ENCODE measurements around the gene CZIB. TPM values are rescaled to one million over a fixed set of nuclear protein-coding genes. Genes with fewer than 3 reads are reported as not detected.

Gene CZIB
- total RNA-seq, 1 experiment from 2014 or later = 56.7 TPM

DNA sequence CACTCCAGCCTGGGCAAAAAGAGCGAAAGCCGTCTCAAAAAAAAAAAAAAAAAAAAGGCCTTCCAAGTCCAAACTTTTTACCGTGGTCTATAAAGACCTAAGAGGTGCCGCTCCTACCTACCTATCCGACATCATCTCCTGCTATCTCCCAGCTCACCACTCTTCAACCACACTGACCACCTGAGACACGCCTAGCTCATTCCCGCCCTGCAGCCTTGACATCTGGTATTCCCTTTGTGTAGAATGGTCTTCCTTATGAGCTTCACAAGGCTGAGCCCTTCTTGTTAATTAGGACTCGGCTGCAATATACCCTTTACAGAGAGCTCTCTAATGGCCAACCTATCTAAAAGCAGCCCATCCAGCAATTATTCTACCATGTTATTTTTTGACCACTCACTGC, 17.2 kb upstream of the CZIB start:
- no peak for DNase-seq (ENCODE audit: low spot score)
- peaks cover 5% of the 10 kb centered on the region for H3K4me1 ChIP-seq (ENCODE audit: insufficient read depth, low read length, poor library complexity, severe bottlenecking)
- ChIA-PET POLR2A (ENCODE audit: low non-redundant PET) (no interaction called here), CTCF (no interaction called here)
- intact Hi-C loops (cut with micrococcal nuclease; ENCODE audit: unreplicated experiment) = no loop called here
- H3K9me3 ChIP-seq (ENCODE audit: low read depth, low read length, poor library complexity, severe bottlenecking) = no peaks in the 10 kb centered on the region
- H3K4me3 ChIP-seq (ENCODE audit: low read depth, low read length, poor library complexity, severe bottlenecking) = peak overlapping the region; percentile 95
- peaks cover 29% of the 10 kb centered on the region for H3K36me3 ChIP-seq (ENCODE audit: insufficient read depth, low read length, poor library complexity, severe bottlenecking)
- H3K27ac ChIP-seq (ENCODE audit: low read depth, low read length, poor library complexity, severe bottlenecking) = peak overlapping the region; percentile 87
- no peak for TF ChIP-seq EZH2 (IDR thresholded peaks at IDR 0.05; ENCODE audit: borderline replicate concordance, low read depth, low read length, poor library complexity, severe bottlenecking)
- TF ChIP-seq CTCF (conservative IDR thresholded peaks at IDR 0.05; ENCODE audit: low read depth, low read length) = no peak
- H3K27me3 ChIP-seq (replicated peaks; ENCODE audit: insufficient read depth, low read depth, low read length, poor library complexity) = no peaks in the 10 kb centered on the region
- BruUV-seq (replicated peaks) = no TSS peak

DNA sequence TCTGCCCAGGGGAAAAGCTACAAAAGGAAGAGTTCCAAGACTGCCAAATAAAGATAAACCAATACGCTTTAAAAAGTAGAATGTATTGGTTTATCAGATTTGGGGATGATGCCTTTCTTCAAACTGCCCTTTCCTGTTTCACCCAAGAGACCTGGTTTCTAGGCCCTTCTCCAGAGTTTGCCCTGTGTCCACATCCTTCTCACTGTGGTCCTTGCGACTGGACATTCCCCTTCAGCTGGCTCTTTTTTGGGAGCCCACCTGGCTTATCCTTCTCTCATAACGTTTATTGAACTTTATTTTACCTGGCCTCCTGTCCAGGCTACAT, 490 bp upstream of the CZIB start:
- peaks cover 10% of the 10 kb centered on the region for H3K36me3 ChIP-seq (ENCODE audit: insufficient read depth, low read length, poor library complexity, severe bottlenecking)
- H3K9me3 ChIP-seq (ENCODE audit: low read depth, low read length, poor library complexity, severe bottlenecking) = no peaks in the 10 kb centered on the region
- H3K27ac ChIP-seq (ENCODE audit: low read depth, low read length, poor library complexity, severe bottlenecking) = peak overlapping the region; percentile 93
- peaks cover 4% of the 10 kb centered on the region for H3K4me1 ChIP-seq (ENCODE audit: insufficient read depth, low read length, poor library complexity, severe bottlenecking)
- CTCF ChIA-PET = no interaction called here
- intact Hi-C loops (cut with micrococcal nuclease; ENCODE audit: unreplicated experiment) = no loop called here
- DNase-seq (ENCODE audit: low spot score) = peak; percentile 6
- peak overlapping the region; percentile 84 for H3K4me3 ChIP-seq (ENCODE audit: low read depth, low read length, poor library complexity, severe bottlenecking)
- TSS peak; percentile 97 for BruUV-seq (replicated peaks)
- H3K27me3 ChIP-seq (replicated peaks; ENCODE audit: insufficient read depth, low read depth, low read length, poor library complexity) = no peaks in the 10 kb centered on the region
- POLR2A ChIA-PET (ENCODE audit: low non-redundant PET) = no interaction called here
- TF ChIP-seq EZH2 (IDR thresholded peaks at IDR 0.05; ENCODE audit: borderline replicate concordance, low read depth, low read length, poor library complexity, severe bottlenecking) (no peak), CTCF (conservative IDR thresholded peaks at IDR 0.05; ENCODE audit: low read depth, low read length) (no peak)

DNA sequence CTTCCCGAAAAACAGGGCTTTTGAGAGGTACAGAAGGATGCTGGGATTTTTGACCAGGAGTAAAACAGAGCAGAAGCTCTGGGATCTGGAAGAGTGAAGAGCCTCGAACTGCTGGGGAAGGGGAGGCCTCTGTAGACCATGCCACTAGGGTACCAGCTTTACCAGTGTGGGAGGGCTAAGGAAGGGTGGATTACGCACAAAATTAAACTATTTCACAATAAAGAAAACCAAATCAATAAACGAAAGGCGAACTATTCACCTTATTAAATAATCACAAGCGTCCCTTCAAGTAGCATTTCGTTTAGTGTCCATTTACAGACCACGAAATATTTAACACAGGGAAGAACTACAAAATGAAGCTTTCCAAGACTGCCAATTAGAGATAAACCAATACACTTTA, 723 bp downstream of the CZIB start:
- BruUV-seq (replicated peaks) = no TSS peak
- DNase-seq (ENCODE audit: low spot score) = no peak
- peaks cover 16% of the 10 kb centered on the region for H3K36me3 ChIP-seq (ENCODE audit: insufficient read depth, low read length, poor library complexity, severe bottlenecking)
- H3K4me1 ChIP-seq (ENCODE audit: insufficient read depth, low read length, poor library complexity, severe bottlenecking) = peaks cover 4% of the 10 kb centered on the region
- no peaks in the 10 kb centered on the region for H3K27me3 ChIP-seq (replicated peaks; ENCODE audit: insufficient read depth, low read depth, low read length, poor library complexity)
- CTCF ChIA-PET = no interaction called here
- POLR2A ChIA-PET (ENCODE audit: low non-redundant PET) = no interaction called here
- H3K27ac ChIP-seq (ENCODE audit: low read depth, low read length, poor library complexity, severe bottlenecking) = peak overlapping the region; percentile 93
- intact Hi-C loops (cut with micrococcal nuclease; ENCODE audit: unreplicated experiment) = no loop called here
- no peak for TF ChIP-seq EZH2 (IDR thresholded peaks at IDR 0.05; ENCODE audit: borderline replicate concordance, low read depth, low read length, poor library complexity, severe bottlenecking)
- no peak for TF ChIP-seq CTCF (conservative IDR thresholded peaks at IDR 0.05; ENCODE audit: low read depth, low read length)
- H3K4me3 ChIP-seq (ENCODE audit: low read depth, low read length, poor library complexity, severe bottlenecking) = peak overlapping the region; percentile 84
- no peaks in the 10 kb centered on the region for H3K9me3 ChIP-seq (ENCODE audit: low read depth, low read length, poor library complexity, severe bottlenecking)

Measured in A673 (cell line).